ENCODE data around the gene SLC12A3.

Gene SLC12A3

GRCh38 chr16:56870276-56870888 lies 5.4 kb downstream of the SLC12A3 start:
- TF ChIP-seq, protein P1, sequence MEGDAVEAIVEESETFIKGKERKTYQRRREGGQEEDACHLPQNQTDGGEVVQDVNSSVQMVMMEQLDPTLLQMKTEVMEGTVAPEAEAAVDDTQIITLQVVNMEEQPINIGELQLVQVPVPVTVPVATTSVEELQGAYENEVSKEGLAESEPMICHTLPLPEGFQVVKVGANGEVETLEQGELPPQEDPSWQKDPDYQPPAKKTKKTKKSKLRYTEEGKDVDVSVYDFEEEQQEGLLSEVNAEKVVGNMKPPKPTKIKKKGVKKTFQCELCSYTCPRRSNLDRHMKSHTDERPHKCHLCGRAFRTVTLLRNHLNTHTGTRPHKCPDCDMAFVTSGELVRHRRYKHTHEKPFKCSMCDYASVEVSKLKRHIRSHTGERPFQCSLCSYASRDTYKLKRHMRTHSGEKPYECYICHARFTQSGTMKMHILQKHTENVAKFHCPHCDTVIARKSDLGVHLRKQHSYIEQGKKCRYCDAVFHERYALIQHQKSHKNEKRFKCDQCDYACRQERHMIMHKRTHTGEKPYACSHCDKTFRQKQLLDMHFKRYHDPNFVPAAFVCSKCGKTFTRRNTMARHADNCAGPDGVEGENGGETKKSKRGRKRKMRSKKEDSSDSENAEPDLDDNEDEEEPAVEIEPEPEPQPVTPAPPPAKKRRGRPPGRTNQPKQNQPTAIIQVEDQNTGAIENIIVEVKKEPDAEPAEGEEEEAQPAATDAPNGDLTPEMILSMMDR (IDR thresholded peaks at IDR 0.05; ENCODE audit: low read depth, low read length) = no peak
- DNase-seq (ENCODE audit: extremely low read depth, low read depth) = no peak

GRCh38 chr16:56871172-56871593 lies 6.2 kb downstream of the SLC12A3 start:
- no peak for DNase-seq (ENCODE audit: extremely low read depth, low read depth)
- TF ChIP-seq, protein P1 (IDR thresholded peaks at IDR 0.05; ENCODE audit: low read depth, low read length) = no peak; the same call in 1 of the 2 replicates

GRCh38 chr16:56872863-56873391 lies 7.9 kb downstream of the SLC12A3 start:
- DNase-seq (ENCODE audit: extremely low read depth, low read depth) = peak; percentile 44
- TF ChIP-seq, protein P1 (IDR thresholded peaks at IDR 0.05; ENCODE audit: low read depth, low read length) = no peak

DNA sequence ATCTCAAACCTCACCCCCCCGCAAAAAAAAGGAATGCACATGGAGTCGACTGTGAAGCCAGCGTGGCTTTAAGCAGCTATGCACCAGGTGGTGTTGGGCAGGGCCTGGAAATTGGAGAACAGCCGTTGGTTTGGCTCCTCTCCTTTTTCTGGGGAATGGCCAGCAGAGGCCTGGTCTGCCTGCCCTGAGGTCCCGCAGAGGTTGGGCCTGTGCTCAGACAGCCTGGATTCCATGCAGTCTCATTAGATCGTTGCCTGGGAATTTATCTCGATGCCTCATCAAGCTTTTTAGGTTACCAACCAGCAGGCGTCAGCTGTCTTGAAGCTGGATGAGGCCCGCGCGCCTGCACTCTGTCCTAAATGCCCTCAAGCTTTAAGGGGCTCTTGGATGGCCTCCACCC lies 9.8 kb downstream of the SLC12A3 start:
- TF ChIP-seq, protein P1 (IDR thresholded peaks at IDR 0.05; ENCODE audit: low read depth, low read length) = no peak
- no peak for DNase-seq (ENCODE audit: extremely low read depth, low read depth)

DNA sequence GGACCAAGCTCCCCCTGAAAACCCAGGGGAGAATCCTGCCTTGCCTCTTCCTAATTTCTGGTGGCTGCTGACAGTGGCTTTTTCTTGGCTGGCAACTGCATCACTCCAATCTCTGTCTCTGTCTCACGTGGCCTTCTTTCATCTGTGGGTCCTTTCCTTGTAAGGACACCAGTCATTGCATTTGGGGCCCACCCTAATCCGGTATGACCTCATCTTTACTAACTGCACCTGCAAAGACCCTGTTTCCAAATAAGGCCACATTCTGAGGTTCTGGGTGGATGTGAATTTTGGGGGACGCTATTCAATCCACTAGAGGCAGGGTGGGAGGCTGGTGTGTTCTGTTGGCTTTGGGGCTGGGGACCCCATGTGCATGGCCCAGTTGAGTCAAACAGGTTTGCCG lies 11.0 kb downstream of the SLC12A3 start:
- DNase-seq (ENCODE audit: extremely low read depth, low read depth) = no peak
- TF ChIP-seq, protein P1 (IDR thresholded peaks at IDR 0.05; ENCODE audit: low read depth, low read length) = no peak

- TF ChIP-seq, protein P1 (IDR thresholded peaks at IDR 0.05; ENCODE audit: low read depth, low read length) = no peak
- DNase-seq (ENCODE audit: extremely low read depth, low read depth) = no peak
These were observed 12.6 kb downstream of the SLC12A3 start for GRCh38 chr16:56877486-56878182.

- DNase-seq (ENCODE audit: extremely low read depth, low read depth) = no peak
- TF ChIP-seq, protein P1 (IDR thresholded peaks at IDR 0.05; ENCODE audit: low read depth, low read length) = no peak
These were observed 13.4 kb downstream of the SLC12A3 start for GRCh38 chr16:56878282-56878854.
